Peyer's patch (tissue), 4 donors: ENCODE data around the gene TMEM163.

Experiments
- CTCF ChIP-seq, 6 experiments: fragments of 450-650 bp in 4 of 6; fragments of 200-600 bp in 2 of 6; sonication (generic) in 1 of 6; IDR thresholded peaks; one replicate each; pipeline ENCODE4 v1.5.1; 2017 to 2019; ENCODE audit warnings: antibody characterized with exemption in 6 of 6, mild to moderate bottlenecking in 3 of 6, moderate library complexity in 1 of 6
- POLR2A ChIP-seq, 2 donors: fragments of 450-650 bp; IDR thresholded peaks; one replicate each; pipeline ENCODE4 v1.5.1; 2017; ENCODE audit warnings: antibody characterized with exemption in 2 of 2, mild to moderate bottlenecking in 2 of 2, moderate library complexity in 2 of 2

- TF ChIP-seq CTCF (IDR thresholded peaks at IDR 0.05) = no peak
- TF ChIP-seq POLR2A (IDR thresholded peaks at IDR 0.05) = no peak
Observed at GRCh38 chr2:134443814-134444480, 274.9 kb downstream of the TMEM163 start.
